Umbilical cord (tissue), 2 donors: ENCODE data around the gene SELPLG. TPM values are rescaled to one million over a fixed set of nuclear protein-coding genes. Genes with fewer than 3 reads are reported as not detected.

Experiments used
- DNase-seq: peaks from one replicate; pipeline ENCODE4 v3.0.0-alpha.2; 2015; ENCODE audit warnings: low spot score
- total RNA-seq: library from RNA; depleted of rRNA; stranded (reverse); fragments of >200 nt; gene quantifications from one replicate; pipeline ENCODE4 v1.2.3, GENCODE V29; 2014; ENCODE audit warnings: low replicate concordance; ENCODE audit not compliant: insufficient read depth

The SELPLG gene
- total RNA-seq, 1 donor from 2014 or later: 7.7 TPM

- no peak for DNase-seq
These were observed 61.4 kb downstream of the SELPLG start for GRCh38 chr12:108572166-108572790.

Other genes with a start within 250 kb of the SELPLG start
- 6.5 TPM for gene FICD, start 118.6 kb downstream of the SELPLG start, total RNA-seq
- 40.7 TPM for gene SART3, start 72.7 kb downstream of the SELPLG start, total RNA-seq
- gene ISCU, start 71.3 kb downstream of the SELPLG start, total RNA-seq: 108 TPM
- 85.0 TPM for gene TMEM119, start 35.8 kb downstream of the SELPLG start, total RNA-seq
- gene CORO1C, start 97.6 kb upstream of the SELPLG start, total RNA-seq: 269 TPM
- gene SSH1, start 223.7 kb upstream of the SELPLG start, total RNA-seq: 20.0 TPM
- not detected for gene DAO, start 246.2 kb upstream of the SELPLG start, total RNA-seq